Ascending aorta (tissue), 2 donors: ENCODE measurements around the gene CCND1. TPM values are rescaled to one million over a fixed set of nuclear protein-coding genes. Genes with fewer than 3 reads are reported as not detected.

Experiments used
- DNase-seq, 2 donors: peaks; one replicate each; pipeline ENCODE4 v3.0.0-alpha.2; 2019; ENCODE audit warnings: low spot score in 2 of 2
- H3K27ac ChIP-seq, 2 donors: fragments of 200-600 bp; sonication (generic); one replicate each; pipeline ENCODE4 v1.5.1; 2016 to 2017; ENCODE audit warnings: mild to moderate bottlenecking in 1 of 2
- H3K27me3 ChIP-seq: fragments of 200-600 bp; sonication (generic); one replicate; pipeline ENCODE4 v1.5.1; 2017
- H3K36me3 ChIP-seq, 2 donors: fragments of 200-600 bp; sonication (generic); one replicate each; pipeline ENCODE4 v1.5.1; 2016
- H3K4me1 ChIP-seq, 2 donors: fragments of 200-600 bp; sonication (generic); one replicate each; pipeline ENCODE4 v1.5.1; 2016 to 2017; ENCODE audit warnings: mild to moderate bottlenecking in 1 of 2
- H3K4me3 ChIP-seq, 2 donors: fragments of 200-600 bp; sonication (generic); one replicate each; pipeline ENCODE4 v1.5.1; 2016 to 2017; ENCODE audit warnings: mild to moderate bottlenecking in 1 of 2
- H3K9me3 ChIP-seq, 2 donors: fragments of 200-600 bp; sonication (generic); one replicate each; pipeline ENCODE4 v1.5.1; 2016
- intact Hi-C: fragments of 100-400 bp; cut with DNase I; formaldehyde crosslinking; loops from one replicate; pipeline ENCODE4 v1.15.1; 2023
- total RNA-seq: library from RNA; depleted of rRNA; stranded (reverse); fragments of >200 nt; gene quantifications from one replicate; pipeline ENCODE4 v1.1.0, GENCODE V29; 2016
- TF ChIP-seq, protein P1 (sequence below), 3 experiments: fragments of 200-600 bp in 2 of 3; fragments of 450-650 bp in 1 of 3; sonication (generic) in 2 of 3; IDR thresholded peaks; one replicate each; pipeline ENCODE4 v1.5.1; 2016 to 2019; ENCODE audit warnings: antibody characterized with exemption in 3 of 3, mild to moderate bottlenecking in 1 of 3, moderate library complexity in 1 of 3

Gene CCND1
- total RNA-seq, 1 donor from 2014 or later, result 90.6 TPM

DNA sequence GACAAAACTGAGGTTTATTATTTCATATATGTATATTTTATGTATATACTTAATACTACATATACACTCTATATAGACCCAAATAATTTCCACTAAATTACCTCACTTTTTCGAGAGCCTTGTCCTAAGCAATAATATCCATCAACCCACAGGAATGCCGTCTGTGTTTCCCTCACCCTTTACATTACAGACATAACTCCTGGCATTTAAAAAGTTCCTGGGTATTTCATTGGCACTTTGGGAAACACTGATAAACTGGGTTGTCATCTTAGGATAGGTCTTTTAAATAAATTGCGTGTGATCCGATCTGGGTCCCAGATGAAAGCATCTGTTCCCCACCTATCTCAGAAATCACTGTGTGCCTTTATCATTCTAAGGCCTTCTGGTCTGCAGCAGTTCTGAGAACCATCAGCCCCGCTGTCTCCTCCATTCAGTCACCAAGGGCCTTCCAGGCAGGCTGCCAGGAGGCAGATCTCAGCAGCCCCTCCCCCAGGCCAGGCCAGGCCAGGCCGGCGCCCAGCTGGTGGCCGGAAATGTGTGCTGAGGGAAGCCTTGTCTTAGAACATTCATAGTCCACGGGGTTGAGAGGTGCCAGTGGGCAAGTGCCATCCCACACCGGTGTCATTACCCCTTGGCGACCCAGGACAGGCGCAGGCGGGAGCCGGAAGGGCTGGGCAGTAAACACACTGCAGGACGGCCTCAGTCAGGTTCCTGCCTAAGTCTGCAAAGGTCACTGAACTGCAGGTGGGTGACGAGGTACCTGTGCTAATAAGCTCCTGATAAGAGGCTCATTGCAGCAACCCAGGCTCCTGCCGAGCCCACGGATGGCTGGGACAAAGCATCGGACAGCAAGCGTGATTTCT, 59.6 kb downstream of the CCND1 start:
- Histone ChIP-seq H3K9me3 (no peaks in the 10 kb centered on the region), H3K27ac (no peak overlapping the region), H3K36me3 (no peaks in the 10 kb centered on the region), H3K4me1 (peaks cover 0 to 14% of the 10 kb centered on the region in 2 donors), H3K27me3 (peaks cover 16% of the 10 kb centered on the region), H3K4me3 (no peak overlapping the region)
- TF ChIP-seq, protein P1, sequence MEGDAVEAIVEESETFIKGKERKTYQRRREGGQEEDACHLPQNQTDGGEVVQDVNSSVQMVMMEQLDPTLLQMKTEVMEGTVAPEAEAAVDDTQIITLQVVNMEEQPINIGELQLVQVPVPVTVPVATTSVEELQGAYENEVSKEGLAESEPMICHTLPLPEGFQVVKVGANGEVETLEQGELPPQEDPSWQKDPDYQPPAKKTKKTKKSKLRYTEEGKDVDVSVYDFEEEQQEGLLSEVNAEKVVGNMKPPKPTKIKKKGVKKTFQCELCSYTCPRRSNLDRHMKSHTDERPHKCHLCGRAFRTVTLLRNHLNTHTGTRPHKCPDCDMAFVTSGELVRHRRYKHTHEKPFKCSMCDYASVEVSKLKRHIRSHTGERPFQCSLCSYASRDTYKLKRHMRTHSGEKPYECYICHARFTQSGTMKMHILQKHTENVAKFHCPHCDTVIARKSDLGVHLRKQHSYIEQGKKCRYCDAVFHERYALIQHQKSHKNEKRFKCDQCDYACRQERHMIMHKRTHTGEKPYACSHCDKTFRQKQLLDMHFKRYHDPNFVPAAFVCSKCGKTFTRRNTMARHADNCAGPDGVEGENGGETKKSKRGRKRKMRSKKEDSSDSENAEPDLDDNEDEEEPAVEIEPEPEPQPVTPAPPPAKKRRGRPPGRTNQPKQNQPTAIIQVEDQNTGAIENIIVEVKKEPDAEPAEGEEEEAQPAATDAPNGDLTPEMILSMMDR (IDR thresholded peaks at IDR 0.05), result no peak
- no peak for DNase-seq
- intact Hi-C loops, result loop anchor here (5.0 kb wide), 1 partner anchor 492 kb away; no protein-coding TSS in a partner anchor

DNA sequence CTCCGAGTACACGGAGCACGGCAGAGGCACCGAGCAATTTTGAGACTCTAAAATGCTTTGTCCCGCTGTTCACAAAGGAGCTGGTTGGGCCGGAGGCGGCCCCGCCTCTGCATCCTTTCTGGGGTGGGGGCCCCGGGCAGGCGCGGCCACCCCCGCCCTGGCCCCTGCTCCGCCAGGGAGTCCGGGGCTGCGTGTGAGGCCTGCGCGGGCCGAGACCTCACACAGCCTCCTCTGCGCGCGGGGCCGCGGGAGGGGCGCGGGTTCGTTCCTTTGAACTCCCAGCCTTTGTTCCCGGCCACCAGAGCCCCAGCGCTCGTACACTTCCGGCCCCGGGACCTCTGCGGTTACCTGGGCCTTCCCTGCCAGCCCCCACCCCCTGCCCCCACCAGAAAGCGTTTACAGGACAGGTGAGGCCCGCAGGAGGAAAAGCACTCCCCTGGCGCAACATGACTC, 61.3 kb downstream of the CCND1 start:
- Histone ChIP-seq H3K4me3 (no peak overlapping the region), H3K27me3 (peaks cover 16% of the 10 kb centered on the region), H3K36me3 (no peaks in the 10 kb centered on the region), H3K9me3 (no peaks in the 10 kb centered on the region), H3K27ac (no peak overlapping the region), H3K4me1 (peaks cover 0 to 14% of the 10 kb centered on the region in 2 donors)
- TF ChIP-seq, protein P1 (IDR thresholded peaks at IDR 0.05), result no peak
- DNase-seq, result no peak
- intact Hi-C loops, result loop anchor here (5.0 kb wide), 1 partner anchor 490 kb away; no protein-coding TSS in a partner anchor

DNA sequence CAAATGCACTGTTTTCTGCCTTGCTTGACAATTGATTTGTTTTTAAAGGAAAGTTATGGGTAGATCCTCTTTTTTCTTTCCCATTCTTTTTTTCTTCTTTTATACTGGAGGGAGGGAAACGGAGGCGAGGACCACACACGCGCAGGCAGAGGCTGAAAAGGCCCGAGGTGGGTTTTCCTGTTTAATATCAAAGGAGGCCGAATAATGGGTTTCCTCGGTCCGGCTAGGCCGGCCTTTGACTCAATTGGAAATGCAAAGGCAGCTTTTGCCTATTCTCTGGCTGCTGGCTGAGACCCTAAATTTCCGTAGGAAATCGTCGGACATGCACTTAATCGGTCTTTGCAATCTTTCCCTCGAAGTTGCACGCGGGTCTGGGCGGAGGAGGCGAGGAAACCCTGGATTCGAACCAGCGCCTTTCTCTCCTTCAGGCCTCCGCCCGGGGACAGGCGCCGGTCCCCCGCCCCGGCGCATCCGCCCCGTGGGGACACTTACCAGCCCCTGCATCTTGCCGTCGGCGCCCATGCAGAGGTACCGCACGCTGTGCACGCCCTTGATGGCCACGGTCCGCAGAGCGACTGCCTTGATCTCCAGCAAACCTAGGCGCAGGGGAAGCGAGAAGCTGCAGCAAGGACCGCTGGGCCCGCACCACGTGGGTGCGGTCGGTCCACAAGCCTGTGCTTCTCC, 62.0 kb downstream of the CCND1 start:
- TF ChIP-seq, protein P1 (IDR thresholded peaks at IDR 0.05), result no peak
- H3K27me3 ChIP-seq, result peaks cover 16% of the 10 kb centered on the region
- no peak overlapping the region for H3K27ac ChIP-seq
- no peak for DNase-seq
- no peaks in the 10 kb centered on the region for H3K9me3 ChIP-seq
- peak overlapping the region in 1 of 2 donors; percentile 40 for H3K4me3 ChIP-seq
- no peaks in the 10 kb centered on the region for H3K36me3 ChIP-seq
- intact Hi-C loops, result loop anchor here (5.0 kb wide), 1 partner anchor 489 kb away; no protein-coding TSS in a partner anchor
- H3K4me1 ChIP-seq, result peaks cover 0 to 14% of the 10 kb centered on the region in 2 donors

DNA sequence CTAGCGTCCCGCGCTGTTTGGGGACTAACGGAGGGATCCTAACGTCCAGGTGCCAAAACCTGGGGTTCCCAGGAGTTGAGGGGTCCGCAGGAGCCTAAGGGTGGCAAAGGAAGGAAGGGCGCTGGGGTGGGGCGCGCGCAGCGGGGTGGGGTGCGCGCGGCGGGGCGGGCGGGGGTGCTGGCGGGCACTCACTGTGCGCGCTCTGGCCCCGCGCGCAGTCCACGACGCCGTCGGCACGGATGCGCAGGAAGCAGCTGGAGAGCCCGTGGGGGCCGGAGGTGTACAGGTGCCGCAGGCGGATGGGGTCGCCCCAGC, 62.5 kb downstream of the CCND1 start:
- Histone ChIP-seq H3K4me1 (peaks cover 0 to 14% of the 10 kb centered on the region in 2 donors), H3K36me3 (no peaks in the 10 kb centered on the region), H3K27me3 (peaks cover 16% of the 10 kb centered on the region), H3K4me3 (peak overlapping the region; percentile 29 to 40), H3K27ac (no peak overlapping the region), H3K9me3 (no peaks in the 10 kb centered on the region)
- no peak for DNase-seq
- TF ChIP-seq, protein P1 (IDR thresholded peaks at IDR 0.05), result no peak
- intact Hi-C loops, result loop anchor here (5.0 kb wide), 1 partner anchor 489 kb away; no protein-coding TSS in a partner anchor

Other genes with a start within 250 kb of the CCND1 start
- gene LINC01488, start 159.5 kb upstream of the CCND1 start, total RNA-seq, result not detected
- 10.2 TPM for gene LTO1, start 34.2 kb downstream of the CCND1 start, total RNA-seq
- gene FGF19, start 62.9 kb downstream of the CCND1 start, total RNA-seq, result not detected
- gene FGF4, start 134.2 kb downstream of the CCND1 start, total RNA-seq, result not detected
- not detected for gene FGF3, start 178.3 kb downstream of the CCND1 start, total RNA-seq